SK-N-SH (cell line): ENCODE data around the gene SF3A1. TPM values are rescaled to one million over a fixed set of nuclear protein-coding genes. Genes with fewer than 3 reads are reported as not detected.

ENCODE experiments used
- CTCF ChIA-PET: fragments of 300-600, 350-600 bp; formaldehyde crosslinking; extraction: SDS; loops from one replicate; lab custom pipeline; 2021; lab: Yijun Ruan, JAX
- POLR2A ChIA-PET: fragments of 350-600 bp; sonication (Branson Sonifier 250); formaldehyde crosslinking; extraction: SDS; loops from one replicate; lab custom pipeline; 2020; ENCODE audit warnings: antibody characterized with exemption, inconsistent platforms; lab: Yijun Ruan, JAX
- DNase-seq: peaks from one replicate; pipeline ENCODE4 v3.0.0; 2012
- H2AFZ ChIP-seq: fragments of 200-600 bp; sonication (generic); 2 replicates; pipeline ENCODE4 v1.8.1; 2016; ENCODE audit warnings: antibody characterized with exemption, mild to moderate bottlenecking, low read depth
- H3F3A ChIP-seq: fragments of 200-600 bp; sonication (generic); replicated peaks from 2 replicates; pipeline ENCODE3; 2016; ENCODE audit warnings: antibody characterized with exemption, mild to moderate bottlenecking; ENCODE audit not compliant: insufficient read depth
- H3K27ac ChIP-seq, 2 experiments: fragments of 200-500 bp in 1 of 2; fragments of 200-600 bp in 1 of 2; sonication (Bioruptor generic) in 1 of 2; sonication (generic), shearing (Covaris generic) in 1 of 2; 2 replicates each; pipeline versions ENCODE4 v1.5.1 to v1.6.1; 2014 to 2016; ENCODE audit warnings: low read depth in 2 of 2, inconsistent platforms in 1 of 2, low read length in 1 of 2, mild to moderate bottlenecking in 1 of 2, mixed read lengths in 1 of 2
- H3K27me3 ChIP-seq: fragments of 200-600 bp; sonication (generic), shearing (Covaris generic); 2 replicates; pipeline ENCODE4 v1.6.1; 2016; ENCODE audit warnings: mixed run types; ENCODE audit not compliant: insufficient read depth
- H3K36me3 ChIP-seq, 2 experiments: fragments of 200-500 bp in 1 of 2; fragments of 200-600 bp in 1 of 2; sonication (Bioruptor generic) in 1 of 2; sonication (generic) in 1 of 2; replicated peaks in 1 of 2; 2 replicates each; pipeline versions ENCODE3 to v1.5.1; 2014 to 2016; ENCODE audit warnings: low read length in 1 of 2, mild to moderate bottlenecking in 1 of 2; ENCODE audit not compliant: insufficient read depth in 2 of 2, control insufficient read depth in 1 of 2
- H3K4me1 ChIP-seq, 2 experiments: fragments of 200-500 bp in 1 of 2; fragments of 200-600 bp in 1 of 2; sonication (Bioruptor generic) in 1 of 2; sonication (generic), shearing (Covaris generic) in 1 of 2; 2 replicates each; pipeline versions ENCODE4 v1.5.1 to v1.6.1; 2014 to 2016; ENCODE audit warnings: low read depth in 1 of 2, low read length in 1 of 2, mixed run types in 1 of 2; ENCODE audit not compliant: insufficient read depth in 2 of 2, control insufficient read depth in 1 of 2
- H3K4me2 ChIP-seq: fragments of 200-600 bp; sonication (generic), shearing (Covaris generic); 2 replicates; pipeline ENCODE4 v1.6.1; 2017; ENCODE audit warnings: mixed run types
- H3K4me3 ChIP-seq, 2 experiments: fragments of 200-500 bp in 1 of 2; fragments of 200-600 bp in 1 of 2; sonication (Bioruptor generic) in 1 of 2; sonication (generic), shearing (Covaris generic) in 1 of 2; 2 replicates each; pipeline versions ENCODE4 v1.5.1 to v1.8.1; 2014 to 2016; ENCODE audit warnings: low read depth in 2 of 2, inconsistent platforms in 1 of 2, low read length in 1 of 2, mild to moderate bottlenecking in 1 of 2, mixed read lengths in 1 of 2, moderate library complexity in 1 of 2
- H3K79me2 ChIP-seq: fragments of 200-600 bp; sonication (generic); 2 replicates; pipeline ENCODE4 v1.8.1; 2017; ENCODE audit warnings: mild to moderate bottlenecking; ENCODE audit not compliant: insufficient read depth
- H3K9ac ChIP-seq: fragments of 200-600 bp; sonication (generic); 2 replicates; pipeline ENCODE4 v1.6.1; 2017; ENCODE audit warnings: mixed run types
- H3K9me2 ChIP-seq: fragments of 200-600 bp; sonication (generic); 2 replicates; pipeline ENCODE4 v1.6.1; 2017; ENCODE audit warnings: mixed run types
- H3K9me3 ChIP-seq: fragments of 200-600 bp; sonication (generic); 2 replicates; pipeline ENCODE4 v1.6.1; 2017; ENCODE audit warnings: mixed run types, mild to moderate bottlenecking, moderate library complexity
- H4K20me1 ChIP-seq: fragments of 200-600 bp; sonication (generic); 2 replicates; pipeline ENCODE4 v1.6.1; 2017; ENCODE audit warnings: mild to moderate bottlenecking, mixed run types; ENCODE audit not compliant: insufficient read depth
- CHD2 ChIP-seq: fragments of 150-350 bp; IDR thresholded peaks from 2 replicates; pipeline ENCODE4 v1.6.1; 2018; ENCODE audit warnings: low read length; ENCODE audit not compliant: partially characterized antibody
- ELF1 ChIP-seq: IDR thresholded peaks from 2 replicates; pipeline ENCODE4 v1.4.0; 2012
- FOXJ3 ChIP-seq: sonication (generic); formaldehyde crosslinking; IDR thresholded peaks from 2 replicates; pipeline ENCODE4 v1.5.1; 2020; ENCODE audit warnings: mild to moderate bottlenecking, missing genetic modification reagents
- FOXM1 ChIP-seq: IDR thresholded peaks from 2 replicates; pipeline ENCODE4 v1.4.0; 2012; ENCODE audit warnings: low read depth, mild to moderate bottlenecking
- GATA2 ChIP-seq: sonication (generic); formaldehyde crosslinking; IDR thresholded peaks from 2 replicates; pipeline ENCODE4 v1.5.0; 2020; ENCODE audit warnings: mild to moderate bottlenecking, missing genetic modification reagents
- IRF3 ChIP-seq: fragments of 150-350 bp; IDR thresholded peaks from 2 replicates; pipeline ENCODE4 v1.6.1; 2016; ENCODE audit warnings: mild to moderate bottlenecking, low read depth, low read length
- JUND ChIP-seq: IDR thresholded peaks from 2 replicates; pipeline ENCODE4 v1.4.0; 2012
- MEF2A ChIP-seq: IDR thresholded peaks from 2 replicates; pipeline ENCODE4 v1.4.0; 2012; ENCODE audit warnings: low read depth, borderline replicate concordance
- MXI1 ChIP-seq: IDR thresholded peaks from 2 replicates; pipeline ENCODE4 v1.6.1; 2012; ENCODE audit warnings: mild to moderate bottlenecking, low read depth, low read length, improper control_type of control experiment
- NFIC ChIP-seq: IDR thresholded peaks from 2 replicates; pipeline ENCODE4 v1.4.0; 2012; ENCODE audit warnings: borderline replicate concordance
- NRF1 ChIP-seq: IDR thresholded peaks from 2 replicates; pipeline ENCODE4 v1.6.1; 2012; ENCODE audit warnings: low read depth, mild to moderate bottlenecking, low read length
- RAD21 ChIP-seq: IDR thresholded peaks from 2 replicates; pipeline ENCODE4 v1.6.1; 2012; ENCODE audit warnings: mild to moderate bottlenecking, low read length
- RCOR1 ChIP-seq: fragments of 150-350 bp; IDR thresholded peaks from 2 replicates; pipeline ENCODE4 v1.6.1; 2017; ENCODE audit warnings: antibody characterized with exemption, low read length
- REST ChIP-seq: IDR thresholded peaks from 2 replicates; pipeline ENCODE4 v1.6.1; 2012; ENCODE audit warnings: mild to moderate bottlenecking, low read depth, low read length, moderate library complexity
- USF2 ChIP-seq: fragments of 150-350 bp; IDR thresholded peaks from 2 replicates; pipeline ENCODE4 v1.6.1; 2017; ENCODE audit warnings: antibody characterized with exemption, low read length, low read depth, borderline replicate concordance
- ZBTB33 ChIP-seq: IDR thresholded peaks from 2 replicates; pipeline ENCODE4 v1.4.0; 2012; ENCODE audit warnings: low read depth, borderline replicate concordance
- WGBS: methylation state at CpG from one replicate; pipeline ENCODE4 v1.1.6; 2017; ENCODE audit warnings: low lambda C conversion rate; 5-methylcytosine and 5-hydroxymethylcytosine counted together
- polyA plus RNA-seq, 3 experiments: library from polyadenylated mRNA; depleted of rRNA; stranded (reverse); fragments of >200 nt; gene quantifications; 2 replicates each; pipeline ENCODE4 v1.2.3, GENCODE V29; 2012

SF3A1 gene
- polyA plus RNA-seq, 1 of the 3 experiments (the other 2 are of a cell fraction) = 75.2 TPM

GRCh38 chr22:30285846-30286200, 70.9 kb downstream of the SF3A1 start:
- peaks cover 11 to 22% of the 10 kb centered on the region in 2 experiments; a peak in 2 of 4 replicates for H3K4me1 ChIP-seq
- WGBS = 95% methylated on average over 4 of the region's 8 CpGs
- peaks cover 18% of the 10 kb centered on the region for H3F3A ChIP-seq
- no peak for DNase-seq
- TF ChIP-seq NFIC (no peak), RAD21 (no peak), IRF3 (no peak)
- H3K36me3 ChIP-seq = peaks cover 0 to 2% of the 10 kb centered on the region in 2 experiments
- no peaks in the 10 kb centered on the region for H3K27me3 ChIP-seq
- POLR2A ChIA-PET = no interaction called here
- no peak overlapping the region for H3K9ac ChIP-seq
- no peaks in the 10 kb centered on the region for H3K9me2 ChIP-seq
- no peak overlapping the region for H3K4me3 ChIP-seq
- H3K79me2 ChIP-seq = no peaks in the 10 kb centered on the region
- H3K27ac ChIP-seq = no peak overlapping the region
- H3K9me3 ChIP-seq = no peaks in the 10 kb centered on the region
- CTCF ChIA-PET = interaction anchor here (0.6 to 12.9 kb wide), 23 partner anchors 8 to 682 kb away, joined by 3 to 228 read pairs (median 4); partner anchors contain the start of genes MTFP1, NF2, RNF215 and SEC14L2
- peaks cover 4% of the 10 kb centered on the region; the same call in 1 of the 2 replicates for H4K20me1 ChIP-seq
- no peak overlapping the region for H2AFZ ChIP-seq
- no peak overlapping the region for H3K4me2 ChIP-seq

GRCh38 chr22:30285176-30285845, 71.4 kb downstream of the SF3A1 start:
- TF ChIP-seq FOXJ3 (no peak), USF2 (no peak), MXI1 (no peak), GATA2 (no peak), JUND (no peak), REST (no peak), ZBTB33 (no peak), IRF3 (no peak), ELF1 (no peak), MEF2A (no peak), CHD2 (no peak), FOXM1 (no peak), RCOR1 (no peak), NRF1 (no peak)
- no peak overlapping the region for H3K4me2 ChIP-seq
- no peak for DNase-seq
- no peaks in the 10 kb centered on the region for H3K9me3 ChIP-seq
- H3K9ac ChIP-seq = no peak overlapping the region
- H3K4me3 ChIP-seq = no peak overlapping the region
- peaks cover 18% of the 10 kb centered on the region for H3F3A ChIP-seq
- H3K27ac ChIP-seq = no peak overlapping the region
- WGBS = 87% methylated on average over 13 of the region's 27 CpGs
- H4K20me1 ChIP-seq = peaks cover 4% of the 10 kb centered on the region; the same call in 1 of the 2 replicates
- peaks cover 6 to 17% of the 10 kb centered on the region in 2 experiments; a peak in 2 of 4 replicates for H3K4me1 ChIP-seq
- no peaks in the 10 kb centered on the region for H3K27me3 ChIP-seq
- ChIA-PET CTCF (interaction anchor here (0.8 to 12.9 kb wide), 14 partner anchors 10 to 681 kb away, joined by 3 to 228 read pairs (median 4); partner anchors contain the start of genes NF2, RNF215, SEC14L2 and SF3A1), POLR2A (no interaction called here)
- peaks cover 0 to 2% of the 10 kb centered on the region in 2 experiments for H3K36me3 ChIP-seq
- H3K79me2 ChIP-seq = no peaks in the 10 kb centered on the region
- no peaks in the 10 kb centered on the region for H3K9me2 ChIP-seq
- no peak overlapping the region for H2AFZ ChIP-seq
